Endothelial cell (in vitro differentiated cells): ENCODE measurements around the gene SEC11A. TPM values are rescaled to one million over a fixed set of nuclear protein-coding genes. Genes with fewer than 3 reads are reported as not detected.
"Not testable (repeated sequence)": the region's sequence is repeated elsewhere in the genome, so short reads cannot be mapped to it uniquely, and the experiment has no call there.

ENCODE experiments used
- DNase-seq: peaks from one replicate; pipeline ENCODE4 v3.0.0; 2021; ENCODE audit warnings: low spot score
- H3K27ac Mint-ChIP-seq: one replicate; pipeline ENCODE4 v1.8.0; 2021; ENCODE audit warnings: mixed read lengths, inconsistent platforms; ENCODE audit not compliant: unreplicated experiment
- H3K27me3 Mint-ChIP-seq: one replicate; pipeline ENCODE4 v1.8.0; 2021; ENCODE audit warnings: mild to moderate bottlenecking, moderate library complexity, mixed read lengths, inconsistent platforms; ENCODE audit not compliant: unreplicated experiment
- H3K36me3 Mint-ChIP-seq: one replicate; pipeline ENCODE4 v1.8.0; 2021; ENCODE audit warnings: mild to moderate bottlenecking, low read depth, mixed read lengths, inconsistent platforms; ENCODE audit not compliant: unreplicated experiment
- H3K4me1 Mint-ChIP-seq: one replicate; pipeline ENCODE4 v1.8.0; 2021; ENCODE audit warnings: mild to moderate bottlenecking, mixed read lengths, inconsistent platforms; ENCODE audit not compliant: unreplicated experiment
- H3K4me3 Mint-ChIP-seq: one replicate; pipeline ENCODE4 v1.8.0; 2021; ENCODE audit warnings: mild to moderate bottlenecking, mixed read lengths, inconsistent platforms; ENCODE audit not compliant: unreplicated experiment
- H3K9me3 Mint-ChIP-seq: one replicate; pipeline ENCODE4 v1.8.0; 2021; ENCODE audit warnings: mixed read lengths, inconsistent platforms; ENCODE audit not compliant: unreplicated experiment
- CTCF ChIP-seq: fragments of 200-600 bp; sonication (generic); IDR thresholded peaks from one replicate; pipeline ENCODE4 v1.5.0; 2021; ENCODE audit warnings: antibody characterized with exemption; ENCODE audit not compliant: unreplicated experiment
- total RNA-seq: library from RNA; stranded (reverse); fragmentation: NEBNext Ultra II Directional; extraction: Animal tissue kit (Norgen Biotek cat#: 25700); gene quantifications from one replicate; pipeline ENCODE4 v1.2.1, GENCODE V29; 2021; ENCODE audit not compliant: unreplicated experiment

The SEC11A gene
- total RNA-seq, 1 donor from 2014 or later: 204 TPM

- no peak for DNase-seq
- TF ChIP-seq CTCF: no peak
- H3K27ac Mint-ChIP-seq: no peak overlapping the region
- H3K36me3 Mint-ChIP-seq: peaks cover 3% of the 10 kb centered on the region
- H3K4me1 Mint-ChIP-seq: peaks cover 35% of the 10 kb centered on the region
- H3K27me3 Mint-ChIP-seq: peaks cover 6% of the 10 kb centered on the region
- H3K9me3 Mint-ChIP-seq: no peaks in the 10 kb centered on the region
- no peak overlapping the region for H3K4me3 Mint-ChIP-seq
Measured at GRCh38 chr15:84752700-84753099, 36.8 kb upstream of the SEC11A start.

- Mint-ChIP-seq H3K4me1 (peaks cover 40% of the 10 kb centered on the region), H3K4me3 (no peak overlapping the region), H3K36me3 (peaks cover 3% of the 10 kb centered on the region), H3K9me3 (no peaks in the 10 kb centered on the region), H3K27ac (no peak overlapping the region), H3K27me3 (peaks cover 11% of the 10 kb centered on the region)
- no peak for DNase-seq
- no peak for TF ChIP-seq CTCF
Measured at GRCh38 chr15:84752195-84752594, 36.3 kb upstream of the SEC11A start.

GRCh38 chr15:84751721-84752120 lies 35.8 kb upstream of the SEC11A start:
- peaks cover 41% of the 10 kb centered on the region for H3K4me1 Mint-ChIP-seq

GRCh38 chr15:84750583-84751092 lies 34.7 kb upstream of the SEC11A start:
- Mint-ChIP-seq H3K27ac (peak overlapping the region; percentile 44), H3K4me1 (peaks cover 41% of the 10 kb centered on the region)
- no peak for DNase-seq

More at GRCh38 chr15:84751721-84752120, 35.8 kb upstream of the SEC11A start:
- H3K27ac Mint-ChIP-seq, H3K4me3 Mint-ChIP-seq, H3K9me3 Mint-ChIP-seq, DNase-seq, H3K36me3 Mint-ChIP-seq: not testable (repeated sequence)
- H3K27me3 Mint-ChIP-seq: peaks cover 11% of the 10 kb centered on the region

GRCh38 chr15:84749111-84749991 lies 33.4 kb upstream of the SEC11A start:
- H3K4me3 Mint-ChIP-seq: peak overlapping the region; percentile 97
- peaks cover 3% of the 10 kb centered on the region for H3K36me3 Mint-ChIP-seq
- DNase-seq: peak; percentile 19
- H3K27me3 Mint-ChIP-seq: peaks cover 11% of the 10 kb centered on the region
- peaks cover 41% of the 10 kb centered on the region for H3K4me1 Mint-ChIP-seq
- no peak for TF ChIP-seq CTCF
- H3K9me3 Mint-ChIP-seq: no peaks in the 10 kb centered on the region
- peak overlapping the region; percentile 91 for H3K27ac Mint-ChIP-seq

More at GRCh38 chr15:84750583-84751092, 34.7 kb upstream of the SEC11A start:
- TF ChIP-seq CTCF: no peak
- Mint-ChIP-seq H3K27me3 (peaks cover 11% of the 10 kb centered on the region), H3K9me3 (no peaks in the 10 kb centered on the region), H3K4me3 (peak overlapping the region; percentile 97), H3K36me3 (peaks cover 3% of the 10 kb centered on the region)
